HL-60 (cell line): ENCODE data around the gene POR.

Source experiments
- CTCF ChIP-seq: IDR thresholded peaks from one replicate; pipeline ENCODE4 v1.5.1; 2011; ENCODE audit warnings: low read length, control low read depth, inconsistent platforms; ENCODE audit not compliant: insufficient read depth
- POLR2AphosphoS5 ChIP-seq: IDR thresholded peaks from 2 replicates; pipeline ENCODE4 v1.6.1; 2012; ENCODE audit warnings: low read depth
- SPI1 ChIP-seq: IDR thresholded peaks from 2 replicates; pipeline ENCODE4 v1.6.1; 2012; ENCODE audit warnings: low read depth, mild to moderate bottlenecking, borderline replicate concordance
- TF ChIP-seq, protein P1 (sequence below): IDR thresholded peaks from 2 replicates; pipeline ENCODE4 v1.6.1; 2012; ENCODE audit warnings: low read depth; ENCODE audit not compliant: insufficient replicate concordance

- TF ChIP-seq CTCF, result no peak
- TF ChIP-seq SPI1, result no peak
- no peak for TF ChIP-seq POLR2AphosphoS5
- TF ChIP-seq, protein P1, sequence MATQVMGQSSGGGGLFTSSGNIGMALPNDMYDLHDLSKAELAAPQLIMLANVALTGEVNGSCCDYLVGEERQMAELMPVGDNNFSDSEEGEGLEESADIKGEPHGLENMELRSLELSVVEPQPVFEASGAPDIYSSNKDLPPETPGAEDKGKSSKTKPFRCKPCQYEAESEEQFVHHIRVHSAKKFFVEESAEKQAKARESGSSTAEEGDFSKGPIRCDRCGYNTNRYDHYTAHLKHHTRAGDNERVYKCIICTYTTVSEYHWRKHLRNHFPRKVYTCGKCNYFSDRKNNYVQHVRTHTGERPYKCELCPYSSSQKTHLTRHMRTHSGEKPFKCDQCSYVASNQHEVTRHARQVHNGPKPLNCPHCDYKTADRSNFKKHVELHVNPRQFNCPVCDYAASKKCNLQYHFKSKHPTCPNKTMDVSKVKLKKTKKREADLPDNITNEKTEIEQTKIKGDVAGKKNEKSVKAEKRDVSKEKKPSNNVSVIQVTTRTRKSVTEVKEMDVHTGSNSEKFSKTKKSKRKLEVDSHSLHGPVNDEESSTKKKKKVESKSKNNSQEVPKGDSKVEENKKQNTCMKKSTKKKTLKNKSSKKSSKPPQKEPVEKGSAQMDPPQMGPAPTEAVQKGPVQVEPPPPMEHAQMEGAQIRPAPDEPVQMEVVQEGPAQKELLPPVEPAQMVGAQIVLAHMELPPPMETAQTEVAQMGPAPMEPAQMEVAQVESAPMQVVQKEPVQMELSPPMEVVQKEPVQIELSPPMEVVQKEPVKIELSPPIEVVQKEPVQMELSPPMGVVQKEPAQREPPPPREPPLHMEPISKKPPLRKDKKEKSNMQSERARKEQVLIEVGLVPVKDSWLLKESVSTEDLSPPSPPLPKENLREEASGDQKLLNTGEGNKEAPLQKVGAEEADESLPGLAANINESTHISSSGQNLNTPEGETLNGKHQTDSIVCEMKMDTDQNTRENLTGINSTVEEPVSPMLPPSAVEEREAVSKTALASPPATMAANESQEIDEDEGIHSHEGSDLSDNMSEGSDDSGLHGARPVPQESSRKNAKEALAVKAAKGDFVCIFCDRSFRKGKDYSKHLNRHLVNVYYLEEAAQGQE, result no peak
Measured at GRCh38 chr7:75889223-75889825, 25.6 kb upstream of the POR start.
